Epithelial cell of esophagus (primary cell): ENCODE measurements around the gene MED28.

Experiments
- DNase-seq: peaks from one replicate; pipeline ENCODE4 v3.0.0; 2010; ENCODE audit warnings: low read depth
- H3K4me3 ChIP-seq: 2 replicates; pipeline ENCODE4 v1.5.1; 2011; ENCODE audit warnings: mild to moderate bottlenecking, low read length, control low read depth
- TF ChIP-seq, protein P1 (sequence below): IDR thresholded peaks from 2 replicates; pipeline ENCODE4 v1.5.1; 2011; ENCODE audit warnings: low read depth, mild to moderate bottlenecking, low read length, control low read depth, inconsistent platforms; ENCODE audit not compliant: insufficient read depth; ENCODE audit errors: missing control alignments

Gene MED28

DNA sequence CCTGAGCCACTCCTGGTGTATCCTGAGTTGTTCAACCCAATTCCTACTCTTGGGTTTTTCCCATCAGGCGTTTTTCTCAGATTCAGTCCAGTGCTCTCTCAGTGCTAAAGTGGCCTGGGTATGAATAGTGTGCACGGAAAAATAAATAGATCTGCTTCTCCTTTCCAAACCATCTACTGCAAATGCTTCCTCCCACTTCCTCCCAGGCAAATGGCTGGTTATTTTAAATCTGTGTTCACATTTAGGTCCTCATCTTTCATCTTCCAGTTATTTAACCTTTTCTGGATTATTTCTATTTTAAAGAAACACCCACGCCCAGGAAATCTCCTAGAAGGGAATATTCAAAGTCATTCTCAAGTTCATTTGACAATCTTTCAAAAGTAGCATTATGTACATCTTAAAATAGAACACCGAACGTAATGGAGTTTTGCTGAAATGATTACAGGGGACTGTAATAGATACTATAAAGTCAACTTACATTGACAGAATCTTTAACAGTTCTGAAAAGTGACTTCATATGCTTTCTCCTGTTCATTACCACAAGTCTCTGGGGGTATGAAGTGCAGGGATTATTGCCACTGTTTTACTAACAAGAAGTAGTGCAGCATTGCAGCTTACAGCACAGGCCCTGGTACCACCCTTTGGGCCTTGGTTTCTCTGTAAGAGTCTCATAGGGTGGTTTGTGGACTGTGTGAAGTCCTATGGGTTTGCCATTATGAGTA, 66.3 kb downstream of the MED28 start:
- TF ChIP-seq, protein P1, sequence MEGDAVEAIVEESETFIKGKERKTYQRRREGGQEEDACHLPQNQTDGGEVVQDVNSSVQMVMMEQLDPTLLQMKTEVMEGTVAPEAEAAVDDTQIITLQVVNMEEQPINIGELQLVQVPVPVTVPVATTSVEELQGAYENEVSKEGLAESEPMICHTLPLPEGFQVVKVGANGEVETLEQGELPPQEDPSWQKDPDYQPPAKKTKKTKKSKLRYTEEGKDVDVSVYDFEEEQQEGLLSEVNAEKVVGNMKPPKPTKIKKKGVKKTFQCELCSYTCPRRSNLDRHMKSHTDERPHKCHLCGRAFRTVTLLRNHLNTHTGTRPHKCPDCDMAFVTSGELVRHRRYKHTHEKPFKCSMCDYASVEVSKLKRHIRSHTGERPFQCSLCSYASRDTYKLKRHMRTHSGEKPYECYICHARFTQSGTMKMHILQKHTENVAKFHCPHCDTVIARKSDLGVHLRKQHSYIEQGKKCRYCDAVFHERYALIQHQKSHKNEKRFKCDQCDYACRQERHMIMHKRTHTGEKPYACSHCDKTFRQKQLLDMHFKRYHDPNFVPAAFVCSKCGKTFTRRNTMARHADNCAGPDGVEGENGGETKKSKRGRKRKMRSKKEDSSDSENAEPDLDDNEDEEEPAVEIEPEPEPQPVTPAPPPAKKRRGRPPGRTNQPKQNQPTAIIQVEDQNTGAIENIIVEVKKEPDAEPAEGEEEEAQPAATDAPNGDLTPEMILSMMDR: no peak
- no peak overlapping the region for H3K4me3 ChIP-seq
- DNase-seq: no peak

DNA sequence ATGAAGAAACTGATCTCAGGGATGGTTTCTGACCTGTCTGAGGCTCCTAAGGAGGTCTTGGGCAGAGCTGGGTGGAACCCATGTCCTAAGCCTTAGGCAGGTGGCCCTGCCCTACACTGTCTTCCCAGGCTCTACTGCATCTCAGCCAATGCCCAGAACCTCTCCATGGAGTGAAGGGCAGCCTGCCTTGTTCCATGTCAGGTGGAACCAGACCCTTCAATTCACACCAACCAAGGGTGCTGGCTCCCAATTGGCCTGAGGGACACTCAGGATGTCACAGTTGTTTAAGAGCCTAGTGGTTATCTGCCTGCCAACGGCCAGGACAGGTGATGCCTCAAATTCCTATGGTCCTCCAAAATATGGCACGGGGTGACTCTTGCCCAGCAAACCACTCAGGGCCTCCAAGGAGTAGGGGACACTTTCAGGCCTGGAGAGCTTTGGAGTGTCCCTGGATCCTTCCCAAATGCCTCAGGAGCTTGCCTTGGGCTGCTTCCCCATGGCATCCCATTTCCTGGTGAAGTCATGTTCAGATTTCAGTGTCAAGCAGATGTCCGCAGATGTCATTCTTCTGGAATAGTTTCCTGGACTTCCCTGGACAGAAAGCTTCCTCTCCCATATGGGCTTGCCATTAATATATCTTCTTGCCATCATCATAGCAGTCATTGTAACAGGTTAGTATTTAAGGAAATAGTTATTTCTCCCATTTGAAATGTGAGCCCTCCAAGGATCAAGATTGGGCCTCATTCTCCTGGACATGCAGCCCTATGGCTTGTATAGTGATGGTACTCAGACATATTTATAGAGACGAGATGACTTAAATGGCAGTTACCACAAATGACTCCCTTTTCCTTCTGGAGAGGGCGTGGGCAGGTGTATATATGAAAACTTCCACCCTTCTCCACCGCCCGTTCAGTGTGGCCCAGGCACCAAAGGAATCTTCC, 67.1 kb downstream of the MED28 start:
- TF ChIP-seq, protein P1: no peak
- DNase-seq: no peak
- H3K4me3 ChIP-seq: no peak overlapping the region

DNA sequence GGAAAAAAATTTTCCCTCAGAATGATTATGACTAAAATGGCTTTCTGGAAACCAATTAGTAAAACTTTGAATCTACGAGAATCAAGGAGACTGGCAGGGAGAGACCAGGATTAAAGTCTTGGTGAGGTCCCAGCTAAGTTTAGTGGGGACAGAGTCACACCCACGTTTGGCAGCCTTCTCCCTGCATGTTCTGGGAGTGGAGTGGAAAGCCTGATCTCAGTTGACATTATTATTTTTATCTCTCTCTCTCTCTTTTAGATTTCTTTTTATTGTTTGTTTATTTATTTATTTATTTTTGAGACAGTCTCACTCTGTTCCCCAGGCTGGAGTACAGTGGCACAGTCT, 67.8 kb downstream of the MED28 start:
- no peak for DNase-seq
- H3K4me3 ChIP-seq: no peak overlapping the region
- TF ChIP-seq, protein P1: no peak
